ENCODE measurements around the gene NEURL1. TPM values are rescaled to one million over a fixed set of nuclear protein-coding genes. Genes with fewer than 3 reads are reported as not detected.

The NEURL1 gene
- total and polyA plus RNA-seq, 2 donors (not counting 1 experiment from before 2014, with no cell fraction given), result 0.30 to 0.57 TPM

- 91% methylated on average over 7 of the region's 10 CpGs for WGBS (ENCODE audit: insufficient coverage)
Observed at GRCh38 chr10:103510791-103511752, 17.6 kb downstream of the NEURL1 start.

More at GRCh38 chr10:103510791-103511752, 17.6 kb downstream of the NEURL1 start:
- H3K4me2 ChIP-seq (replicated peaks; ENCODE audit: low read depth, low read length, poor library complexity, severe bottlenecking), result no peak overlapping the region
- H2AFZ ChIP-seq (ENCODE audit: insufficient read depth, low read depth, low read length, poor library complexity, severe bottlenecking), result no peak overlapping the region
- Mint-ChIP-seq H3K4me3 (no peak overlapping the region), H3K27me3 (peaks cover 15% of the 10 kb centered on the region), H3K4me1 (peaks cover 8% of the 10 kb centered on the region), H3K27ac (no peak overlapping the region), H3K9me3 (ENCODE audit: insufficient read depth) (no peaks in the 10 kb centered on the region)
- DNase-seq, result no peak
- intact Hi-C loops (cut with micrococcal nuclease), result no loop called here
- H3K4me3 ChIP-seq (ENCODE audit: control extremely low read depth in 1 of 5, extremely low read depth in 1 of 5, insufficient read depth in 1 of 5, low read depth in 2 of 5, low read length in 4 of 5), result no peak overlapping the region
- no peaks in the 10 kb centered on the region for H3K9me3 ChIP-seq (ENCODE audit: control extremely low read depth in 1 of 3, control insufficient read depth in 2 of 3, insufficient read depth in 1 of 3, low read length in 2 of 3)
- H3K4me1 ChIP-seq (ENCODE audit: control insufficient read depth in 2 of 2, insufficient read depth in 2 of 2, low read length in 2 of 2), result peaks cover 0 to 7% of the 10 kb centered on the region in 2 donors
- ATAC-seq (ENCODE audit: low read depth), result no peak
- no peaks in the 10 kb centered on the region for H3K36me3 ChIP-seq (replicated peaks in 1 of 2; ENCODE audit: control extremely low read depth in 1 of 2, control insufficient read depth in 1 of 2, extremely low read depth in 1 of 2, insufficient read depth in 2 of 2, low read length in 1 of 2)
- H4K20me1 ChIP-seq (ENCODE audit: control insufficient read depth, insufficient read depth, low read length, poor library complexity, severe bottlenecking), result no peaks in the 10 kb centered on the region
- TF ChIP-seq CTCF (IDR thresholded peaks at IDR 0.05), result no peak
- TF ChIP-seq EZH2 (IDR thresholded peaks at IDR 0.05; ENCODE audit: borderline replicate concordance, insufficient read depth, low read depth, low read length, poor library complexity, severe bottlenecking), result no peak
- H3K79me2 ChIP-seq (ENCODE audit: control insufficient read depth, insufficient read depth, low read length), result no peaks in the 10 kb centered on the region
- ChIA-PET POLR2A (no interaction called here), CTCF (no interaction called here)
- peaks cover 0 to 4% (median 2%) of the 10 kb centered on the region in 4 experiments for H3K27me3 ChIP-seq (replicated peaks in 1 of 4; ENCODE audit: control extremely low read depth in 1 of 4, control insufficient read depth in 3 of 4, insufficient read depth in 4 of 4, low read length in 3 of 4)
- H3K9ac ChIP-seq (ENCODE audit: low read length), result no peak overlapping the region
- H3K27ac ChIP-seq (ENCODE audit: low read length in 2 of 2), result no peak overlapping the region
